Stimulated activated naive CD8-positive, alpha-beta T cell treated with anti-CD3 and anti-CD28 coated beads, Interleukin-15, Interleukin-2, amounts not matched to agents 100 U/mL and 50 U/mL, for 24 hours (primary cell): ENCODE results near the gene CDKN2AIP.
"Not testable (repeated sequence)": the region's sequence is repeated elsewhere in the genome, so short reads cannot be mapped to it uniquely, and the experiment has no call there.

ENCODE experiments used
- ATAC-seq: fragments of 150-1000 bp; cut with Tn5 transposase; one replicate; pipeline ENCODE4 v1.10.0; 2021
- DNase-seq: peaks from one replicate; pipeline ENCODE4 v3.0.0; 2021

CDKN2AIP gene

DNA sequence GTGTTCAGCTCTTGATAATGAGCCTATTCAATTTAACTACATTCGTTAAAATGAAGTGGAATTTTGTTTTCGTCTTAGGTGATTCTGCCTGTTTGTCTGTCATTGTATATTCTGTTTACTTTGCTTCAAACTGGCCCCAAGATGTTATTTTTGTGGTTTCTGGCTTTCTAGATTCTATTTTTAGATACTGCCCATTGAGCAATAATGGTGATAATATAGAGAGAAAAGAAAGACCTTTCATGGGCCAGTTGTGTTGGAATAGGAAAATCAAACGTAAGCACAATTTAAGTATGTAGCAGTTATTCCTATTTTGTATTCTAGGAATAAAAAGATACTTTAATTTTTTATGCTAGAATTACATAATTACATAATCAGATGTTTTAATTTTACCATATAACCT lies 4.0 kb downstream of the CDKN2AIP start:
- DNase-seq, result no peak
- no peak for ATAC-seq

DNA sequence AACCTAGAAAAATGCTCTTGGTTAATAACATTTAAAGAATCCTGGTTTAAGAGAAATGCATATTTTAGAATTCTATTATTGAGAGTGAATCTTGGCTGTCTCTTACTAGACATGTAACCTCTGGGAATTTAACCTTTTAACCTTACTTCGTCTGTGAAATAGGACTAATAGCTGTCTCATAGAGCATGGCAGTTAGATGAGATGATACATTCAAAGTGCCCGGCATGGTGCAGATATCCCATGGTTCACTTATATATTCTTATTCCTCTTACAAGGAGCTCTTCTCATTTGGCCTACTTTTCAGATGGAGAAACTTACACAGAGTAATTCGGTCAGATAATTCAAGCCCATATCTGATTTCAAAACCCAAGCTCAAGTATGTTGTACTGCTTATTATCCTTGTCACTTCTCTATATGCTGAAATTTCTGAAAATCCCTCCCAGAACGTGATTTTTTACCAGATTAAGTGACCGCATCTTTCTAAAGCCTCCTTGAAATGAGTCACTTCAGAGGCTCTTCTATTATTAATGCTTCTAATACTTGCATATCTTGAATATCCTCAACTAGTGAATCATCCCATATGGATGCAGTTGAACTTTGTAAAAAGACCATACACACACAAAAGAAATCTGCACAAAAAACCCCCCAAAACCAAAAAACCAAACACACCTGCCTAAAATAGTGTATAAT lies 4.9 kb downstream of the CDKN2AIP start:
- no peak for ATAC-seq
- no peak for DNase-seq

GRCh38 chr4:183450108-183450507 lies 5.7 kb downstream of the CDKN2AIP start:
- DNase-seq, result no peak
- ATAC-seq, result no peak

- ATAC-seq, result no peak
These were observed 11.2 kb downstream of the CDKN2AIP start for GRCh38 chr4:183455431-183456195.

GRCh38 chr4:183458005-183458404 lies 13.6 kb downstream of the CDKN2AIP start:
- ATAC-seq, result no peak
- no peak for DNase-seq

More at GRCh38 chr4:183455431-183456195, 11.2 kb downstream of the CDKN2AIP start:
- no peak for DNase-seq

DNA sequence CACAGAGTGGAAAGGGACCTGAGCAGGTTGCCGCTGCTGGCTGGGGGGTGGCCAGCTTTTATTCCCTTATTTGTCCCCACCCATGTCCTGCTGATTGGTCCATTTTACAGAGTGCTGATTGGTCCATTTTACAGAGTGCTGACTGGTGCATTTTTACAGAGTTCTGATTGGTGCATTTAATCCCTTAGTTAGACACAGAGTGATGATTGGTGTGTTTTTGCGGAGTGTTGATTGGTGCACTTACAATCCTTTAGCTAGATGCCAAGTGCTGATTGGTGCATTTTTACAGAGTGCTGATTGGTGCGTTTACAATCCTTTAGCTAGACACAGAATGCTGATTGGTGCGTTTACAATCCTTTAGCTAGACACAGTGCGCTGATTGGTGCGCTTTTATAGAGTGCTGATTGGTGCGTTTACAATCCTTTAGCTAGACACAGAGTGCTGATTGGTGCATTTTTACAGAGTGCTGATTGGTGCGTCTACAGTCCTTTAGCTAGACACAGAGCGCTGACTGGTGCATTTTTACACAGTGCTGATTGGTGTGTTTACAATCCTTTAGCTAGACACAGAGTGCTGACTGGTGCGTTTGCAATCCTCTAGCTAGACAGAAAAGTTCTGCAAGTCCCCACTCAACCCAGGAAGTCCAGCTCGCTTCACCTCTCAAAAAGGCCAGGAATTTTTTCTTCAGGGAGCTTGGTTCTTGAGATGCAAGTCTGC lies 19.6 kb downstream of the CDKN2AIP start:
- not testable (repeated sequence) for ATAC-seq, DNase-seq

- DNase-seq, ATAC-seq: not testable (repeated sequence)
These were observed 21.4 kb downstream of the CDKN2AIP start for GRCh38 chr4:183465879-183466278.

DNA sequence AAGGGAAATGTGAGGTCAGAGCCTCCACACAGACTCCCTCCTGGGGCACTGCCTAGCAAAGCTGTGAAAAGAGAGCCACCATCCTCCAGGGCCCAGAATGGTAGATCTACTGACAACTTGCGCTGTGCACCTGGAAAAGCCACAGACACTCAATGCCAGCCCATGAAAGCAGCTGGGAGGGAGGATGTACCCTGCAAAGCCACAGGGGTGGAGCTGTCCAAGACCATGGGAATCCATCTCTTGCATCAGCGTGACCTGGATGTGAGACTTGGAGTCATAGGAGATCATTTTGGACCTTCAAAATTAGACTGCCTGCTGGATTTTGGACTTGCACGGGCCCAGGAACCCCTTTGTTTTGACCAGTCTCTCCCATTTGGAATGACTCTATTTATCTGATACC lies 22.8 kb downstream of the CDKN2AIP start:
- DNase-seq (no peak), ATAC-seq (no peak)

GRCh38 chr4:183468210-183469095 lies 24.0 kb downstream of the CDKN2AIP start:
- DNase-seq (no peak), ATAC-seq (no peak)

DNA sequence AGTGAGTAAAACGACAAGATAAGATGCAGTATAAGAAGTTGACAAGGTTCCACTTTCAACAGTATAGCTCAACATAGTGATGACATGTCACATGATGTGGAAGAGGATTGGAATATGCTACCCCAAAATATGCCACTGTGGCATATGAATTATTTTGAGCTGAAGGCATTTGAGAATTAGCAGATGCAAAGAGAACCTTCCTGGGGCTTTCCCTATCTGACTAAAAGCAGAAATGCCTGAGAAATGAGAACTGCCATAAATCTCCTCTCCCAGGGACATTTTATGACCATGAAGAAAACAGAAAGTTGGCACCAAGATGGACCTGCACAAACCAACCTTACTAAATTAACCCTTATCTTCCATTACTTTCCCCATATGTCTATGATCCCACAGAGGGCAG lies 24.8 kb downstream of the CDKN2AIP start:
- ATAC-seq, result no peak

DNA sequence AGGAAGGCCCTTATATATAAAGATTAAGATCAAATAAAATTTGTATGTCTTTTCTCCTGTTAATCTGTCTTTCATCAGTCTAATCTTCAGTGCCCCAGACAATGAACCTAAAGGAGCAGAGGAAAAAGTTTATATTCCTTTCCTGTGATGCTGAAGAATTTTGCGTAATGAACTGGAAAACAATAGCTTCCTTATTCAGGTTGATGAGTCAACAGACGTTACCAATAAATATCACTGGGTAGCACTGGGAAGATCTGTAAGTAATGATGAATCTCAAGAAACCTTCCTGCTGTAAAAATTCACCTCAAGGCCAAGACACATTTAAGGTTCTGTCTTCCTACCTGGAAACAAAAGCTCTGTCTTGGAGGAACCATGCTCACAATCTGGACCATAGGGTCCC lies 25.5 kb downstream of the CDKN2AIP start:
- no peak for DNase-seq
- ATAC-seq, result no peak

More for the DNA sequence above, 24.8 kb downstream of the CDKN2AIP start:
- DNase-seq, result no peak

- ATAC-seq, result no peak
- no peak for DNase-seq
These were observed 26.4 kb downstream of the CDKN2AIP start for GRCh38 chr4:183470821-183471220.

GRCh38 chr4:183471946-183472708 lies 27.7 kb downstream of the CDKN2AIP start:
- DNase-seq (peak; percentile 89), ATAC-seq (peak; percentile 72)

DNA sequence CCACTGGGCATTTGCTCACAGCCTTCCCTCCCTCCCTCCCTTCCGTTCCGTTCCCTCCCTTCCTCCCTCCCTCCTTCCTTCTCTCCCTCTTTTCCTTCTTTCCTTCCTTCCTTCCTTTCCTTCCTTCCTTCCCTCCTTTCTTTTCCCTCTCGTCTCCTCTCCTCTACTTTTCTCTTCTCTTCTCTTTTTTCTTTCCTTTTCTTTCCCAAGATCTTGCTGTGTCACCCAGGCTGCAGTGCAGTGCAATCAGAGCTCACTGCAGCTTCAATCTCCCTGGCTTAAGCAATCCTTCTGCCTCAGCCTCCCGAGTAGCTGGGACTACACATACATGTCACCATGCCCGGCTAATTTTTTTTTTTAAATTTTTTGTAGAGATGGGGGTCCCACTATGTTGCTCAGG lies 33.7 kb downstream of the CDKN2AIP start:
- DNase-seq (no peak), ATAC-seq (no peak)

- DNase-seq, result no peak
These were observed 34.5 kb downstream of the CDKN2AIP start for GRCh38 chr4:183478926-183479325.

GRCh38 chr4:183482515-183483095 lies 38.2 kb downstream of the CDKN2AIP start:
- ATAC-seq, DNase-seq: not testable (repeated sequence)

More at GRCh38 chr4:183478926-183479325, 34.5 kb downstream of the CDKN2AIP start:
- no peak for ATAC-seq

GRCh38 chr4:183483997-183484396 lies 39.6 kb downstream of the CDKN2AIP start:
- ATAC-seq (no peak), DNase-seq (no peak)

DNA sequence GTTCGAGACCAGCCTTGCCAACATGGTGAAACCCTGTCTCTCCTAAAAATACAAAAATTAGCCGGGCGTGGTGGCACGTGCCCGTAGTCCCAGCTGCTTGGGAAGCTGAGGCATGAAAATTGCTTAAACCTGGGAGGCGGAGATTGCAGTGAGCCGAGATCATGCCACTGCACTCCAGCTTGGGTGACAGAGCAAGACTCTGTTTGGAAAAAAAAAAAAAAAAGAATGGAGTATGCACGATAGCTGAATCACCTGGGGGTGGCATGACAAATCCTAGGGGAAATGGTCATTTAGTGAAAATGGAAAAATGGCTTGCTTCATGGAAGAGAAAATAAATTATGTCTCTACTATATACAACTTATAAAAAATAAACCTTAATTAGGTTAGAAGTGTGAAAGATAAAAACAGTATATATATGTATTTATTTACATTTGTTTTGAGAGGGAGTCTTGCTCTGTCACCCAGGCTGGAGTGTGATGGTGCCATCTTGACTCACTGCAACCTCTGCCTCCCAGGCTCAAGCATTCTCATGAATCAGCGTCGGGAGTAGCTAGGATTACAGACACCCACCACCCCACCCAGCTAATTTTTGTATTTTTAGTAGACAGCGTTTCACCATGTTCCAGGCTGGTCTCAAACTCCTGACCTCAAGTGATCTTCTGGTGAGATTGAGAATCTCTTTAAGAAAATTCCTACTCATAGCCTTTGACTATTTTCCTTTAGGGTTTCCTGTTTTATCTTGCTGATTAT lies 41.1 kb downstream of the CDKN2AIP start:
- DNase-seq, result no peak
- no peak for ATAC-seq

- ATAC-seq, result no peak
- DNase-seq, result no peak
These were observed 48.4 kb downstream of the CDKN2AIP start for GRCh38 chr4:183492791-183493222.

GRCh38 chr4:183493246-183493645 lies 48.8 kb downstream of the CDKN2AIP start:
- DNase-seq (no peak), ATAC-seq (no peak)
